ENCODE measurements around the gene FGF22.

FGF22 gene

DNA sequence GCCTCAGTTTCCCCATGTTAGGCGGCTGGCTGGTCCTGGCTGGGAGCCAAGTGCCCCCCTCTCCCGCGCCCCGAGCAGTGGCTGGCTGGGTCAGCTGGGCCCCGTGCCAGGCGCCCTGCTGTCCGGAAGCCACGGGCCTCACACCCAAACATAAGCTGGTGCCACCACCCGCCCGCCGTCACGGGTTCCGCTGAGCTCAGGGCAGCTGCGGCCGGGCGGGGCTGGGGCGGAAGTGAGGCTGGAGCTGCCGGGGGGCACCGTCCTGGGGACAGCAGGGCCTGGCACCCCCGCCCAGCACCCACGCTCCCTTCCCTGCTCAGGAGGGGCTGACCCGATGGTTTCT lies 30.7 kb upstream of the FGF22 start:
- Histone ChIP-seq H3K79me2 (ENCODE audit: insufficient read depth, low read length) (no peaks in the 10 kb centered on the region), H3K27ac (ENCODE audit: low read length) (no peak overlapping the region), H3K4me3 (ENCODE audit: low read depth in 1 of 2, low read length in 2 of 2) (no peak overlapping the region), H3K27me3 (ENCODE audit: insufficient read depth, low read length, poor library complexity) (no peaks in the 10 kb centered on the region), H3K4me1 (ENCODE audit: insufficient read depth, low read length) (peaks cover 26% of the 10 kb centered on the region), H4K20me1 (ENCODE audit: insufficient read depth, low read length) (no peaks in the 10 kb centered on the region), H3K36me3 (ENCODE audit: insufficient read depth, low read length) (0 out of 2 replicates have a peak, but pooled peaks cover 5% of the 10 kb centered on the region), H3K9ac (ENCODE audit: low read depth, low read length) (no peak overlapping the region), H2AFZ (ENCODE audit: low read depth, low read length) (no peak overlapping the region), H3K4me2 (ENCODE audit: insufficient read depth, low read length) (no peak overlapping the region), H3K9me3 (ENCODE audit: insufficient read depth, low read length, severe bottlenecking) (no peaks in the 10 kb centered on the region)
- DNase-seq (no peak), ATAC-seq (ENCODE audit: insufficient read depth, low read depth) (no peak)
- TF ChIP-seq CTCF (IDR thresholded peaks at IDR 0.05; ENCODE audit: borderline replicate concordance, extremely low read depth, low read length, poor library complexity, severe bottlenecking) (no peak), EZH2 (IDR thresholded peaks at IDR 0.05; ENCODE audit: borderline replicate concordance, low read depth, low read length, severe bottlenecking) (no peak)

DNA sequence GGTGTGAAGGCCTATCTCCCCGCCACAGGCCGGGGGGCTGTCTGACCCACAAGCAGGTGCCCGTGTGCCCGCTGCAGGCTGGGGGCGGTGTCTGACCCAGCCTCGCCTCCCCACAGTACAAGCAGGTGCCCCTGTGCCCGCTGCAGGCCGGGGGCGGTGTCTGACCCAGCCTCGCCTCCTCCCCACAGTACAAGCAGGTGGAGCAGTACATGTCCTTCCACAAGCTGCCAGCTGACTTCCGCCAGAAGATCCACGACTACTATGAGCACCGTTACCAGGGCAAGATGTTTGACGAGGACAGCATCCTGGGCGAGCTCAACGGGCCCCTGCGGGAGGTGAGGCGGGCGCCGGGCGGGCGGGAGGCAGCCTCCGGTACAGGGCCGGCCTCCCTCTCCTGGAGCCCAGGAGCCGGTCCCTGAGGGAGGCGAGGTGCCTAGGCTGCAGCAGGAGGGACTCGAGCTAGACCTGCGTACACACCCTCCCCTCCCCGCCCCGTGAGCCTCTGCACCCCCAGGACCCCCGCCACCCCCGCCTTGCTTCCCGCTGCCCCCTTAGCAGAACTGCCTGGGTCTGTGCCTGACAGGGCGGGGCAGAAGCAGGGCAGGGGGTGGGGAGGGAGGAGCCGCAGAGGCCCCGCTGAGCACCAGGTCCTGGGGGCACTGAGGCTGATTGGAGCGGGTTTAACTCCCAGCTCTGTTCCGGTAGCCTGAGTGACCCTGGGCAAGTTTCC lies 29.4 kb upstream of the FGF22 start:
- Histone ChIP-seq H3K36me3 (ENCODE audit: insufficient read depth, low read length) (peaks cover 16% of the 10 kb centered on the region), H3K4me2 (ENCODE audit: insufficient read depth, low read length) (peak overlapping the region; percentile 73), H4K20me1 (ENCODE audit: insufficient read depth, low read length) (no peaks in the 10 kb centered on the region), H3K4me1 (ENCODE audit: insufficient read depth, low read length) (peaks cover 24% of the 10 kb centered on the region), H3K79me2 (ENCODE audit: insufficient read depth, low read length) (no peaks in the 10 kb centered on the region), H2AFZ (ENCODE audit: low read depth, low read length) (peak overlapping the region; percentile 74), H3K27me3 (ENCODE audit: insufficient read depth, low read length, poor library complexity) (no peaks in the 10 kb centered on the region), H3K9ac (ENCODE audit: low read depth, low read length) (peak overlapping the region; percentile 53), H3K27ac (ENCODE audit: low read length) (peak overlapping the region; percentile 82), H3K4me3 (ENCODE audit: low read depth in 1 of 2, low read length in 2 of 2) (peak overlapping the region; percentile 2 to 54; a peak in 3 of 4 replicates), H3K9me3 (ENCODE audit: insufficient read depth, low read length, severe bottlenecking) (no peaks in the 10 kb centered on the region)
- peak; percentile 62 for ATAC-seq (ENCODE audit: insufficient read depth, low read depth)
- TF ChIP-seq EZH2 (IDR thresholded peaks at IDR 0.05; ENCODE audit: borderline replicate concordance, low read depth, low read length, severe bottlenecking) (no peak), CTCF (IDR thresholded peaks at IDR 0.05; ENCODE audit: borderline replicate concordance, extremely low read depth, low read length, poor library complexity, severe bottlenecking) (no peak)
- peak; percentile 36 for DNase-seq

DNA sequence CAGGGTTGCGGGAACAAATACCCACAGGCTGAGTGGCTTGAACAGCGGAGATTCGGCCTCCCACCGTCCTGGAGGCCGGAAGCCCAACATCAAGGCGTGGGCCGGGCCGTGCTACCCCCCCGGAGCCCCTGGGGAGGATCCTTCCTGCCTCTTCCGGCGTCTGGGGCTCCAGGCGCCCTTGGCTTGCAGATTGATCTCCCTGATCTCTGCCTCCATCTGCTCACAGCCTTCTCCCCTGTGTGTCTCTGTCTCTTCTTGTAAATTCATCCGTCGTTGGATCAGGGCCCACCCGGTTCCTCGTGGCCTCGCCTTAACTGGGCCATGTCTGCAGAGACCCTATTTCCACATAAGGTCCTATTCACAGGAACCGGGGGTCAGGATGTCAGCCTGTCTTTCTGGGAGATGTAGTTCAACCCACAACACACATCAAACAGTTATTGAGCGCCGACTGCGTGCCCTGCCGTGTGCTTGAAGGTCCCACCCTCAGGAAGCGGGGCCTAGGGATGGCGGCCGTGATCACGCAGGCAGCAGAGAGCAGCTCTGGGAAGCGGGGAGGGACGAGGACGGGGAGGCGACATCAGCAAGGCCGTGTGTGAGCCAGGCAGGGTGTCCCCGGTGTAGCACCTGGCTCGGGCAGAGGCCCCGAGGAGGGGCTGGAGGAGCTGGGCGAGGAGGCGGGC lies 28.7 kb upstream of the FGF22 start:
- Histone ChIP-seq H4K20me1 (ENCODE audit: insufficient read depth, low read length) (0 out of 2 replicates have a peak, but pooled peaks cover 3% of the 10 kb centered on the region), H3K27me3 (ENCODE audit: insufficient read depth, low read length, poor library complexity) (no peaks in the 10 kb centered on the region), H3K4me3 (ENCODE audit: low read depth in 1 of 2, low read length in 2 of 2) (peak overlapping the region; percentile 0 to 54; a peak in 3 of 4 replicates), H3K79me2 (ENCODE audit: insufficient read depth, low read length) (no peaks in the 10 kb centered on the region), H3K4me1 (ENCODE audit: insufficient read depth, low read length) (peaks cover 24% of the 10 kb centered on the region), H3K4me2 (ENCODE audit: insufficient read depth, low read length) (peak overlapping the region; percentile 73), H3K9me3 (ENCODE audit: insufficient read depth, low read length, severe bottlenecking) (no peaks in the 10 kb centered on the region), H2AFZ (ENCODE audit: low read depth, low read length) (peak overlapping the region; percentile 74), H3K9ac (ENCODE audit: low read depth, low read length) (peak overlapping the region; percentile 53), H3K36me3 (ENCODE audit: insufficient read depth, low read length) (peaks cover 19% of the 10 kb centered on the region), H3K27ac (ENCODE audit: low read length) (peak overlapping the region; percentile 82)
- ATAC-seq (ENCODE audit: insufficient read depth, low read depth) (peak; percentile 81), DNase-seq (peak; percentile 79)
- no peak for TF ChIP-seq EZH2 (IDR thresholded peaks at IDR 0.05; ENCODE audit: borderline replicate concordance, low read depth, low read length, severe bottlenecking)
- TF ChIP-seq CTCF (IDR thresholded peaks at IDR 0.05; ENCODE audit: borderline replicate concordance, extremely low read depth, low read length, poor library complexity, severe bottlenecking), result no peak
